Hepatocyte (in vitro differentiated cells): ENCODE data around the gene SLC16A3. TPM values are rescaled to one million over a fixed set of nuclear protein-coding genes. Genes with fewer than 3 reads are reported as not detected.

Experiments used
- DNase-seq: peaks from one replicate; pipeline ENCODE4 v3.0.0-alpha.2; 2016; ENCODE audit warnings: low spot score
- H2AFZ ChIP-seq: fragments of 200-600 bp; sonication (generic); 2 replicates; pipeline ENCODE4 v1.6.0; 2016; ENCODE audit warnings: antibody characterized with exemption, mild to moderate bottlenecking
- H3K27ac ChIP-seq: fragments of 200-600 bp; sonication (generic); 2 replicates; pipeline ENCODE4 v1.5.1; 2016; ENCODE audit warnings: mild to moderate bottlenecking
- H3K27me3 ChIP-seq: fragments of 200-600 bp; sonication (generic); 2 replicates; pipeline ENCODE4 v1.6.1; 2016
- H3K36me3 ChIP-seq: fragments of 200-600 bp; sonication (generic); replicated peaks from 2 replicates; pipeline ENCODE4 v1.5.1; 2016; ENCODE audit warnings: low read depth; ENCODE audit not compliant: insufficient read depth
- H3K4me1 ChIP-seq: fragments of 200-600 bp; sonication (generic); 2 replicates; pipeline ENCODE4 v1.5.1; 2016; ENCODE audit warnings: mild to moderate bottlenecking, moderate library complexity; ENCODE audit not compliant: insufficient read depth
- H3K4me2 ChIP-seq: fragments of 200-600 bp; sonication (generic); 2 replicates; pipeline ENCODE4 v1.6.0; 2016
- H3K4me3 ChIP-seq: fragments of 200-600 bp; sonication (generic); 2 replicates; pipeline ENCODE4 v1.5.1; 2016; ENCODE audit warnings: mild to moderate bottlenecking
- H3K79me2 ChIP-seq: fragments of 200-600 bp; sonication (generic); 2 replicates; pipeline ENCODE4 v1.6.0; 2017; ENCODE audit warnings: mild to moderate bottlenecking
- H3K9me2 ChIP-seq: fragments of 200-600 bp; sonication (generic); replicated peaks from 2 replicates; pipeline ENCODE4 v1.6.0; 2017; ENCODE audit warnings: mild to moderate bottlenecking; ENCODE audit not compliant: insufficient read depth
- H3K9me3 ChIP-seq: fragments of 200-600 bp; sonication (generic); 2 replicates; pipeline ENCODE4 v1.5.1; 2016; ENCODE audit warnings: low read depth, mild to moderate bottlenecking
- H4K20me1 ChIP-seq: fragments of 200-600 bp; sonication (generic); 2 replicates; pipeline ENCODE4 v1.6.0; 2016; ENCODE audit warnings: mild to moderate bottlenecking; ENCODE audit not compliant: insufficient read depth, poor library complexity, severe bottlenecking
- EZH2 ChIP-seq: fragments of 200-600 bp; sonication (generic); IDR thresholded peaks from 2 replicates; pipeline ENCODE4 v1.6.1; 2016; ENCODE audit warnings: antibody characterized with exemption, mild to moderate bottlenecking, borderline replicate concordance
- EZH2phosphoT487 ChIP-seq: fragments of 200-600 bp; sonication (generic); IDR thresholded peaks from one replicate; pipeline ENCODE4 v1.6.1; 2018; ENCODE audit warnings: antibody characterized with exemption, mild to moderate bottlenecking, low read depth, moderate library complexity; ENCODE audit not compliant: unreplicated experiment, severe bottlenecking
- WGBS: methylation state at CpG from one replicate; pipeline ENCODE4 v1.1.6; 2016; ENCODE audit warnings: low lambda C conversion rate; ENCODE audit errors: missing lambda C conversion rate; 5-methylcytosine and 5-hydroxymethylcytosine counted together
- polyA plus RNA-seq: library from polyadenylated mRNA; unstranded; fragments of >200 nt; fragmentation: Nextera tagmentation; extraction: Ambion mirVana; gene quantifications from 2 replicates; pipeline ENCODE4 v1.2.1, GENCODE V29; 2016
- total RNA-seq: library from RNA; depleted of rRNA; stranded (reverse); fragments of >200 nt; gene quantifications from 2 replicates; pipeline ENCODE4 v1.2.3, GENCODE V29; 2014
- TF ChIP-seq, protein P1 (sequence below): fragments of 200-600 bp; sonication (generic); IDR thresholded peaks from 2 replicates; pipeline ENCODE4 v1.5.1; 2016; ENCODE audit warnings: antibody characterized with exemption, mild to moderate bottlenecking; ENCODE audit not compliant: poor library complexity

SLC16A3 gene
- total and polyA plus RNA-seq, 2 experiments from 2014 or later: 125 to 290 TPM

DNA sequence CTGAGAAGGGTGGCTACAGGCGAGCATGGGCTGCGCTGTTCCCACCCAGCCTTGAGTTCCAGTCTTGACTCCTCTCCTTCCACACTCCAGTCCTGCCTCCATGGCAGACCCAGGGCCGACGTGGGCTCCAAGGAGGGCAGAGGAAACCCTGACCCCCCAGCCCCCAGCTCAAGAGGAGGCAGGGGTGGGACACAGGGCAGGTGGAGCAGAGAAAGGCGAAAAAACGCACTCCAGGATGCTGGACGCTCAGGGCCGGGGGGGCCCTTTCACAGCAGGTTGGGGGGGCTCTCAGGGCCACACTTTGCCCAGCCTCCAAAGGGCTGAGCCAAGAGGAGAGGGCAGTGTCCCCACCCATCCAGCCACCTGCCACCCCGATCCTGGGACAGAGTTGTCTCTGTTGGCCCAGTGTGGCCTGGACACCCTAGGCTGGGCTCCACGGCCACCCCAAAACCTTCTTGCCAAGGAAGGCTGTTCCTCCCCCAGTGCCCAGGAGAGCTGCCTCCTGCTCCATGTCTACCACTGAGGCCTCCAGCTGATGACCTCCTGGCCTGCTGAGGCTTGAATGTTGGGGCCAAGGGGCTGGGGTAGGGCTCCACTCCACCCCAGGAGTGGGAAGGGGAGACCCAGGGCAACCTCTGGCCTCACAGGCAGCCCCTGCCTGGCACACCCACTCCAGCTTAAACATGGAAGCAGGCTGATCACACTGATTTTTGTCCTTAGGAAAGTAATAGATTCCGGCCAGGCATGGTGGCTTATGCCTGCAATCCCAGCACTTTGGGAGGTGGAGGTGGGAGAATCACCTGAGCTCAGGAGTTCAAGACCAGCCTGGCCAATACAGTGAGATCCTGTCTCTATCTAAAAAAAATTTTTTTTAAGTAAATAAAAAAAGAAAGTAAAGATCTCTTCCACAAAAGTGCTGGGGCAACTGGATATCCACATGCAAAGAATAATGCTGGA is 8.8 kb upstream of the SLC16A3 start:
- Histone ChIP-seq H3K36me3 (no peaks in the 10 kb centered on the region), H3K4me1 (no peaks in the 10 kb centered on the region), H3K9me3 (no peaks in the 10 kb centered on the region), H3K4me3 (no peak overlapping the region), H3K79me2 (no peaks in the 10 kb centered on the region), H3K27ac (no peak overlapping the region), H2AFZ (no peak overlapping the region), H3K27me3 (no peaks in the 10 kb centered on the region), H3K4me2 (no peak overlapping the region), H3K9me2 (no peaks in the 10 kb centered on the region), H4K20me1 (no peaks in the 10 kb centered on the region)
- WGBS: 99% methylated on average over 6 of the region's 11 CpGs
- TF ChIP-seq EZH2phosphoT487 (no peak), EZH2 (no peak)
- TF ChIP-seq, protein P1, sequence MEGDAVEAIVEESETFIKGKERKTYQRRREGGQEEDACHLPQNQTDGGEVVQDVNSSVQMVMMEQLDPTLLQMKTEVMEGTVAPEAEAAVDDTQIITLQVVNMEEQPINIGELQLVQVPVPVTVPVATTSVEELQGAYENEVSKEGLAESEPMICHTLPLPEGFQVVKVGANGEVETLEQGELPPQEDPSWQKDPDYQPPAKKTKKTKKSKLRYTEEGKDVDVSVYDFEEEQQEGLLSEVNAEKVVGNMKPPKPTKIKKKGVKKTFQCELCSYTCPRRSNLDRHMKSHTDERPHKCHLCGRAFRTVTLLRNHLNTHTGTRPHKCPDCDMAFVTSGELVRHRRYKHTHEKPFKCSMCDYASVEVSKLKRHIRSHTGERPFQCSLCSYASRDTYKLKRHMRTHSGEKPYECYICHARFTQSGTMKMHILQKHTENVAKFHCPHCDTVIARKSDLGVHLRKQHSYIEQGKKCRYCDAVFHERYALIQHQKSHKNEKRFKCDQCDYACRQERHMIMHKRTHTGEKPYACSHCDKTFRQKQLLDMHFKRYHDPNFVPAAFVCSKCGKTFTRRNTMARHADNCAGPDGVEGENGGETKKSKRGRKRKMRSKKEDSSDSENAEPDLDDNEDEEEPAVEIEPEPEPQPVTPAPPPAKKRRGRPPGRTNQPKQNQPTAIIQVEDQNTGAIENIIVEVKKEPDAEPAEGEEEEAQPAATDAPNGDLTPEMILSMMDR: no peak
- no peak for DNase-seq

DNA sequence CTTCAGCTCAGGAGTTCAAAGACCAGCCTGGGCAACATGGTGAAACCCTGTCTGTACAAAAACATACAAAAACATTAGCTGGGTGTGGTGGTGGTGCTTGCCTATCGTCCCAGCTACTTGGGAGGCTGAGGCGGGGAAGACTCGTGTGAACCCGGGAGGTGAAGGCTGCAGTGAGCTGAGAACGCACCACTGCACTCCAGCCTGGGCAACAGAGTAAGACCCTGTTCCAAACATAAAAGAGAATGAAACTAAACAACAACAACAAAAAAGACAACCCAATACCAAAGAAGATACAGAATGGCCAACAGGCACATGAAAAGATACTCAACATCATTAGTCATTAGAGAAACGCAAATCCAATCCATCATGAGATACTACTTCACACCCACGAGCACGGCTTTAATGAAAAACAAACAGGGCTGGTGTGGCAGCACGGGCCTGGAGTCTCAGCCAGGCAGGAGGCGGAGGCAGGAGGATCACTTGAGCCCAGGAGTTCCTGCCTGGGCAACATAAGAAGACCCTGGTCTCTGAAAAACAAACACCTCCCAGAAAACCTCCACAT is 7.4 kb upstream of the SLC16A3 start:
- Histone ChIP-seq H3K4me2 (no peak overlapping the region), H3K4me3 (no peak overlapping the region), H3K9me3 (no peaks in the 10 kb centered on the region), H4K20me1 (no peaks in the 10 kb centered on the region), H3K79me2 (no peaks in the 10 kb centered on the region), H3K4me1 (no peaks in the 10 kb centered on the region), H3K9me2 (no peaks in the 10 kb centered on the region), H3K27me3 (no peaks in the 10 kb centered on the region), H2AFZ (no peak overlapping the region), H3K27ac (no peak overlapping the region), H3K36me3 (no peaks in the 10 kb centered on the region)
- TF ChIP-seq EZH2phosphoT487 (no peak), EZH2 (no peak)
- TF ChIP-seq, protein P1: no peak
- DNase-seq: no peak
- 75% methylated on average over 10 of the region's 10 CpGs for WGBS

GRCh38 chr17:82222816-82223215 is 6.0 kb upstream of the SLC16A3 start:
- TF ChIP-seq, protein P1: no peak
- TF ChIP-seq EZH2 (no peak), EZH2phosphoT487 (no peak)
- Histone ChIP-seq H3K9me3 (no peaks in the 10 kb centered on the region), H3K4me3 (no peak overlapping the region), H3K36me3 (no peaks in the 10 kb centered on the region), H2AFZ (no peak overlapping the region), H3K27ac (no peak overlapping the region), H3K4me2 (no peak overlapping the region), H3K4me1 (no peaks in the 10 kb centered on the region), H3K79me2 (no peaks in the 10 kb centered on the region), H3K9me2 (no peaks in the 10 kb centered on the region), H3K27me3 (no peaks in the 10 kb centered on the region), H4K20me1 (no peaks in the 10 kb centered on the region)
- DNase-seq: no peak
- WGBS: 84% methylated on average over 10 of the region's 10 CpGs
